SK-N-MC (cell line): ENCODE data around the gene NEAT1.

Experiments used
- EZH2 ChIP-seq: fragments of 200-600 bp; sonication (generic); IDR thresholded peaks from one replicate; pipeline ENCODE4 v1.6.1; 2017; ENCODE audit warnings: antibody characterized with exemption
- POLR2AphosphoS5 ChIP-seq: IDR thresholded peaks from 2 replicates; pipeline ENCODE4 v1.6.1; 2012; ENCODE audit warnings: mild to moderate bottlenecking, low read depth, low read length, borderline replicate concordance

DNA sequence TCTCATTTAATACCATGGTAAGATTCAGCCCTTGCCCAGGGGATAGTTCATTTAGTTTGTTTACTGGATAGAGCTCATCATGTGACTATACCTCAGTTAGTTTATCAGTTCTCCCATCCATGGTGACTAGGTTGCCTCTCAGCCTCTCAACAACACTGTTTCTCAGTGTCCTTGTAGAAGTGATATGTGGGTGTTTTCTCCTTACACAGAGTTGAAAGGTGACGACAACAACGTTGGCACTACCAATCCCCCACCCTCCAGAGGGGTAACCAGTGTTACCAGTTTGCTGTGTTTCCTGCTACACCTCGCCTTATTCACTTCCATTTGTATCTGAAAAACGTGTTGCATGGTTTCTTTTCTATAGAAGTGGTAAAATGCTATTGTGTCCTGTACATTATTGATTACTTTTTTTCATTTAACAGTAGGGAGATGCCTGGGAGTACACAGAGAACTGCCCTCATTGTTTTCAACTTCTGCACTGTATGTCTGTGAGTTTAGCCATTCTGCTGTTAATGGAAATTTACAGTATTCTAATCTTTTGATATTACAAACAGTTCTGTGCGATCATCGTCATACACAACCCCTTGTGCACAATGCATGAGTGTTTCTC lies 11.6 kb downstream of the NEAT1 start:
- TF ChIP-seq EZH2 (no peak), POLR2AphosphoS5 (no peak)
